PFSK-1 (cell line): ENCODE results near the gene SMKR1.

Experiments used
- POLR2AphosphoS5 ChIP-seq: IDR thresholded peaks from 2 replicates; pipeline ENCODE4 v1.6.1; 2012; ENCODE audit warnings: low read depth, mild to moderate bottlenecking, control low read depth, low read length, moderate library complexity
- REST ChIP-seq, 2 experiments: IDR thresholded peaks; 2 replicates each; pipeline versions ENCODE4 v1.6.1 to v1.8.0; 2011 to 2012; ENCODE audit warnings: low read depth in 2 of 2, low read length in 2 of 2, control low read depth in 1 of 2, inconsistent platforms in 1 of 2, mild to moderate bottlenecking in 1 of 2, moderate library complexity in 1 of 2; ENCODE audit not compliant: insufficient read depth in 1 of 2
- SIN3A ChIP-seq: IDR thresholded peaks from 2 replicates; pipeline ENCODE4 v1.6.1; 2012; ENCODE audit warnings: mild to moderate bottlenecking, low read length, moderate library complexity, borderline replicate concordance; ENCODE audit not compliant: insufficient read depth
- TAF1 ChIP-seq: IDR thresholded peaks from 2 replicates; pipeline ENCODE4 v1.6.1; 2012; ENCODE audit warnings: low read length, control low read depth, borderline replicate concordance; ENCODE audit not compliant: insufficient read depth

GRCh38 chr7:129544700-129545099 lies 42.4 kb downstream of the SMKR1 start:
- TF ChIP-seq POLR2AphosphoS5 (no peak), REST (IDR thresholded peaks at IDR 0.05; ENCODE audit: insufficient read depth in 1 of 2, low read depth in 2 of 2, low read length in 2 of 2) (no peak), SIN3A (no peak), TAF1 (no peak)
